LNCaP clone FGC (cell line): ENCODE results near the gene PDGFC.

Source experiments
- DNase-seq: peaks from one replicate; pipeline ENCODE4 v3.0.0-alpha.2; 2011; ENCODE audit warnings: low read depth
- H3K4me3 ChIP-seq: 2 replicates; pipeline ENCODE4 v1.5.1; 2011; ENCODE audit warnings: mild to moderate bottlenecking, low read depth, low read length, control low read depth
- TF ChIP-seq, protein P1 (sequence below): IDR thresholded peaks from 2 replicates; pipeline ENCODE4 v1.5.1; 2012; ENCODE audit warnings: mild to moderate bottlenecking; ENCODE audit not compliant: control insufficient read depth, insufficient read depth; ENCODE audit errors: extremely low read depth

The PDGFC gene

GRCh38 chr4:156754832-156755570, 216.6 kb downstream of the PDGFC start:
- TF ChIP-seq, protein P1, sequence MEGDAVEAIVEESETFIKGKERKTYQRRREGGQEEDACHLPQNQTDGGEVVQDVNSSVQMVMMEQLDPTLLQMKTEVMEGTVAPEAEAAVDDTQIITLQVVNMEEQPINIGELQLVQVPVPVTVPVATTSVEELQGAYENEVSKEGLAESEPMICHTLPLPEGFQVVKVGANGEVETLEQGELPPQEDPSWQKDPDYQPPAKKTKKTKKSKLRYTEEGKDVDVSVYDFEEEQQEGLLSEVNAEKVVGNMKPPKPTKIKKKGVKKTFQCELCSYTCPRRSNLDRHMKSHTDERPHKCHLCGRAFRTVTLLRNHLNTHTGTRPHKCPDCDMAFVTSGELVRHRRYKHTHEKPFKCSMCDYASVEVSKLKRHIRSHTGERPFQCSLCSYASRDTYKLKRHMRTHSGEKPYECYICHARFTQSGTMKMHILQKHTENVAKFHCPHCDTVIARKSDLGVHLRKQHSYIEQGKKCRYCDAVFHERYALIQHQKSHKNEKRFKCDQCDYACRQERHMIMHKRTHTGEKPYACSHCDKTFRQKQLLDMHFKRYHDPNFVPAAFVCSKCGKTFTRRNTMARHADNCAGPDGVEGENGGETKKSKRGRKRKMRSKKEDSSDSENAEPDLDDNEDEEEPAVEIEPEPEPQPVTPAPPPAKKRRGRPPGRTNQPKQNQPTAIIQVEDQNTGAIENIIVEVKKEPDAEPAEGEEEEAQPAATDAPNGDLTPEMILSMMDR = no peak
- H3K4me3 ChIP-seq = no peak overlapping the region
- no peak for DNase-seq

- H3K4me3 ChIP-seq = no peak overlapping the region
- DNase-seq = no peak
- TF ChIP-seq, protein P1 = no peak
Observed at GRCh38 chr4:156751486-156751885, 220.1 kb downstream of the PDGFC start.

- TF ChIP-seq, protein P1 = no peak
- no peak for DNase-seq
- no peak overlapping the region for H3K4me3 ChIP-seq
Observed at GRCh38 chr4:156749426-156750403, 221.9 kb downstream of the PDGFC start.

GRCh38 chr4:156746111-156746510, 225.5 kb downstream of the PDGFC start:
- TF ChIP-seq, protein P1 = no peak
- no peak overlapping the region for H3K4me3 ChIP-seq
- DNase-seq = no peak

DNA sequence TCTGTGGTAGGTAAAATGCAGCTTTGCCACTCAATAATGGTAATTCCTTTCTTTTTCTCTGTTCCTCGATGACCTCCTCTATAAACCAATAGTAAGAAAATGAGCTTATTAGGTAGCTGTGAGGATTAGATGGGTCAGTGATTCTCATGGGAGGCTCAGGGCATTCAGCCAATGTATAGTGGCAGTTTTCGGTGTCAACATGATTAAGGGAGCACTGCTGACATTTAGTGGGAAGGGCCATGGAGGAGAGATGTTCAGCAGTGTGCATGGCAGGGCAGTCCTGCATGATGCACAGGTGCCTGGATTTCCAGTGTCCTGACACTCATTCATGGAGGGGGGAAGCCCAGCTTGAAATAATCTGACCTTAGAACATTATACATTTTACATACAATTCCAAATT, 232.8 kb downstream of the PDGFC start:
- DNase-seq = no peak
- H3K4me3 ChIP-seq = no peak overlapping the region
- TF ChIP-seq, protein P1 = no peak

GRCh38 chr4:156734965-156735895, 236.4 kb downstream of the PDGFC start:
- TF ChIP-seq, protein P1 = no peak
- no peak overlapping the region for H3K4me3 ChIP-seq
- no peak for DNase-seq
